Mesenchymal stem cell (in vitro differentiated cells and primary cell): ENCODE measurements around the gene AHCYL2.
"Not testable (repeated sequence)": the region's sequence is repeated elsewhere in the genome, so short reads cannot be mapped to it uniquely, and the experiment has no call there.

ENCODE experiments used
- DNase-seq: peaks from one replicate; pipeline ENCODE4 v3.0.0-alpha.2; 2013
- H2AFZ ChIP-seq: one replicate; pipeline ENCODE4 v1.6.1; 2013; ENCODE audit warnings: low read depth, mild to moderate bottlenecking, control low read depth, inconsistent platforms, low read length, moderate library complexity
- H2AK5ac ChIP-seq: 2 replicates; pipeline ENCODE4 v1.6.1; 2013; ENCODE audit warnings: low read length, moderate library complexity, mild to moderate bottlenecking, inconsistent platforms; ENCODE audit not compliant: severe bottlenecking
- H2BK120ac ChIP-seq: one replicate; pipeline ENCODE4 v1.6.1; 2013; ENCODE audit warnings: low read depth, mild to moderate bottlenecking, inconsistent platforms, low read length, moderate library complexity
- H2BK12ac ChIP-seq, 2 experiments: one replicate each; pipeline ENCODE4 v1.6.1; 2013; ENCODE audit warnings: inconsistent platforms in 2 of 2, low read length in 2 of 2, mild to moderate bottlenecking in 2 of 2, moderate library complexity in 2 of 2, control low read depth in 1 of 2
- H2BK15ac ChIP-seq: one replicate; pipeline ENCODE4 v1.6.1; 2013; ENCODE audit warnings: mild to moderate bottlenecking, low read depth, inconsistent platforms; ENCODE audit not compliant: poor library complexity, severe bottlenecking
- H2BK5ac ChIP-seq: 2 replicates; pipeline ENCODE4 v1.6.1; 2013; ENCODE audit warnings: low read depth, mild to moderate bottlenecking, low read length, control low read depth, inconsistent platforms; ENCODE audit not compliant: poor library complexity, severe bottlenecking
- H3K14ac ChIP-seq, 2 experiments: one replicate each; pipeline ENCODE4 v1.6.1; 2013; ENCODE audit warnings: inconsistent platforms in 2 of 2, low read length in 2 of 2, control low read depth in 1 of 2, mild to moderate bottlenecking in 1 of 2, moderate library complexity in 1 of 2
- H3K18ac ChIP-seq, 2 experiments: one replicate each; pipeline ENCODE4 v1.6.1; 2013; ENCODE audit warnings: inconsistent platforms in 2 of 2, low read length in 2 of 2, control low read depth in 1 of 2, low read depth in 1 of 2, mild to moderate bottlenecking in 1 of 2
- H3K23ac ChIP-seq, 2 experiments: one replicate each; pipeline ENCODE4 v1.6.1; 2013; ENCODE audit warnings: inconsistent platforms in 2 of 2, low read length in 2 of 2, mild to moderate bottlenecking in 2 of 2, moderate library complexity in 2 of 2, control low read depth in 1 of 2
- H3K27ac ChIP-seq: 2 replicates; pipeline ENCODE4 v1.5.1; 2013; ENCODE audit warnings: mild to moderate bottlenecking, moderate library complexity, low read length, control low read depth, inconsistent platforms; ENCODE audit not compliant: poor library complexity, severe bottlenecking
- H3K27me3 ChIP-seq, 2 experiments: 2 replicates each; pipeline versions ENCODE4 v1.6.1 to v1.7.0; 2013; ENCODE audit warnings: low read length in 2 of 2, mild to moderate bottlenecking in 2 of 2, moderate library complexity in 2 of 2, control low read depth in 1 of 2, inconsistent platforms in 1 of 2; ENCODE audit not compliant: control insufficient read depth in 1 of 2, insufficient read depth in 1 of 2
- H3K36me3 ChIP-seq, 2 experiments: 2 replicates each; pipeline versions ENCODE4 v1.6.1 to v1.7.0; 2013; ENCODE audit warnings: low read length in 2 of 2, control low read depth in 1 of 2, inconsistent platforms in 1 of 2, low read depth in 1 of 2, mild to moderate bottlenecking in 1 of 2; ENCODE audit not compliant: insufficient read depth in 2 of 2, control insufficient read depth in 1 of 2
- H3K4ac ChIP-seq, 2 experiments: one replicate each; pipeline ENCODE4 v1.6.1; 2013; ENCODE audit warnings: inconsistent platforms in 2 of 2, low read length in 2 of 2, mild to moderate bottlenecking in 2 of 2, moderate library complexity in 2 of 2, control low read depth in 1 of 2, low read depth in 1 of 2
- H3K4me1 ChIP-seq: 2 replicates; pipeline ENCODE4 v1.6.1; 2013; ENCODE audit warnings: low read depth, low read length, control low read depth; ENCODE audit not compliant: control insufficient read depth, insufficient read depth
- H3K4me2 ChIP-seq: 2 replicates; pipeline ENCODE4 v1.6.1; 2013; ENCODE audit warnings: low read length, mild to moderate bottlenecking, inconsistent platforms; ENCODE audit not compliant: poor library complexity, severe bottlenecking
- H3K4me3 ChIP-seq, 2 experiments: 2 replicates each; pipeline versions ENCODE4 v1.5.1 to v1.7.0; 2013; ENCODE audit warnings: low read length in 2 of 2, mild to moderate bottlenecking in 2 of 2, control low read depth in 1 of 2, low read depth in 1 of 2; ENCODE audit not compliant: insufficient read depth in 1 of 2
- H3K79me1 ChIP-seq: replicated peaks from 2 replicates; pipeline ENCODE4 v1.6.1; 2013; ENCODE audit warnings: mild to moderate bottlenecking, control low read depth, low read length, inconsistent platforms; ENCODE audit not compliant: poor library complexity, severe bottlenecking
- H3K9ac ChIP-seq: 2 replicates; pipeline ENCODE4 v1.7.0; 2013; ENCODE audit warnings: mild to moderate bottlenecking, low read length, moderate library complexity
- H3K9me3 ChIP-seq: 2 replicates; pipeline ENCODE4 v1.7.0; 2013; ENCODE audit warnings: mild to moderate bottlenecking, low read length; ENCODE audit not compliant: control insufficient read depth
- H4K8ac ChIP-seq: one replicate; pipeline ENCODE4 v1.6.1; 2013; ENCODE audit warnings: inconsistent platforms, mild to moderate bottlenecking, low read length, moderate library complexity
- H4K91ac ChIP-seq: one replicate; pipeline ENCODE4 v1.6.1; 2013; ENCODE audit warnings: mild to moderate bottlenecking, low read length, inconsistent platforms
- WGBS: methylation state at CpG from one replicate; pipeline ENCODE4 v1.1.7; 2013; ENCODE audit warnings: mixed read lengths; 5-methylcytosine and 5-hydroxymethylcytosine counted together

The AHCYL2 gene

DNA sequence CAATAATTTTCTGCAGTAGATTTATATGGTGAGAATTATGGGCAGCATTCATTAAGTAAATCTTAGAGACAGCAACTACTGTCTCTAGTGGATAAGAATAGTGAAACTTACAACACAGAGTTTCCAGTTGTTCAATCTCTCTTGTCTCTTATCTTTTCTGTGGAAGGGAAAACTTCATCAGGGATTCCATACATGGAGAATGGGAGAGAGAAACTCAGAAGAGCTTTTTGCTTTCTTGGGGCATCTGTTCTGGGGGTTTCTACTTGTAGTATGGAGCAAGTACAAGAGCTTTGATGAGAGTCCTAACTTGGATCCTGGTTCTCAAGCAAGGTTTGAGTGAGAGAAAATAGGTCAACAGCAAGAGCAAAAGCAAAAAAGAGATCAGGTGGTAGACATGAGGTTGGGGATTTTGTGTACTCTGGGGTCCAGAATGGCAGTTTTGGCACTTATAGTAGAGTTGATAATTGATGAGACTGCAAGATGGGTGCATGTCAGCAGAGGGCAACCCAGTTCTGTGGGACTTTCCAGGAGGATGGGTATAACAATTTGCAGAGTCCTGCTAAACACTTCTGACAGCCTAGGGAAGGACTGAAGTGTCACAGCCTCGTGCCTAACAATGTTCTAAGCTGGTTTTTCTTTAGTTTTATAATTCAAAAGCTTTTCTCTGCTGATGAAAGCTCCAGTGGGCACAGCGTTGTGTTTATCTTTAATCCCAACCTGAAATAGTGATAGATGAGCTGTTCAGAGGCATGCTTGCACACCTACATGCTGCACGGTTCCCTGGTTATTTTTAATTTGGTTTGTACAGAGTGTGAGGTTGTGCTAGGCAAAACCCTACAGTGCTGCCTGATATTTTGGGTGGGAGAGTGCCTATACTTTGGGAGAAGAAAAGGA is 177.4 kb downstream of the AHCYL2 start:
- Histone ChIP-seq H3K18ac (no peak overlapping the region), H4K91ac (no peak overlapping the region), H2AK5ac (no peak overlapping the region), H2BK120ac (no peak overlapping the region), H2BK12ac (no peak overlapping the region), H2BK5ac (no peak overlapping the region), H4K8ac (no peak overlapping the region), H3K23ac (no peak overlapping the region), H3K4ac (no peak overlapping the region), H2BK15ac (no peak overlapping the region), H3K27me3 (no peaks in the 10 kb centered on the region), H3K79me1 (no peaks in the 10 kb centered on the region), H3K4me2 (no peak overlapping the region), H2AFZ (no peak overlapping the region), H3K14ac (no peak overlapping the region), H3K27ac (no peak overlapping the region), H3K9ac (no peak overlapping the region), H3K9me3 (no peaks in the 10 kb centered on the region), H3K36me3 (peaks cover 0 to 17% of the 10 kb centered on the region in 2 experiments), H3K4me1 (peaks cover 2% of the 10 kb centered on the region), H3K4me3 (no peak overlapping the region)
- WGBS: 88% methylated on average over 3 of the region's 3 CpGs
- DNase-seq: peak; percentile 11

DNA sequence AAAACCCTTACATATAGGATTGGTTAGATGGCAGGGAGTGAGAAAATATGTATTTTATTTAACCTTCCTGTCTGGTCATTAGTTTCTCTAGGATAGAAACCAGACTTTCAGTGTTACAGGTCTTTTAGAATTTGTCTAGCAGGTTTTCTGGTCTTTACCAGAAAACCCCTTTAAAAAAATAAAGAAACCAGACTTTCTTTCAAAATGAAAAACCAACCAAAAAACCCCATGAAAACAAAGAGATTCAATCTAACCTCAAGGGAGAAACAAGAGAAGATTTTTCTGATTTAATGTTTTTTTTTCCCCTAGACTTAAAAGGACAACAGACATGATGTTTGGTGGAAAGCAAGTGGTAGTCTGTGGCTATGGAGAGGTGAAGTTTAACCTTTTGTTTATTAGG is 180.7 kb downstream of the AHCYL2 start:
- Histone ChIP-seq H2BK15ac (no peak overlapping the region), H3K27ac (no peak overlapping the region), H3K4me3 (no peak overlapping the region), H4K91ac (no peak overlapping the region), H3K4ac (no peak overlapping the region), H4K8ac (no peak overlapping the region), H2BK120ac (no peak overlapping the region), H3K36me3 (peaks cover 0 to 19% of the 10 kb centered on the region in 2 experiments), H3K4me2 (no peak overlapping the region), H2BK12ac (no peak overlapping the region), H2AFZ (no peak overlapping the region), H3K18ac (no peak overlapping the region), H3K79me1 (no peaks in the 10 kb centered on the region), H3K27me3 (no peaks in the 10 kb centered on the region), H3K14ac (no peak overlapping the region), H2AK5ac (no peak overlapping the region), H3K23ac (no peak overlapping the region), H2BK5ac (no peak overlapping the region), H3K4me1 (peaks cover 2% of the 10 kb centered on the region), H3K9me3 (no peaks in the 10 kb centered on the region), H3K9ac (no peak overlapping the region)
- DNase-seq: no peak

DNA sequence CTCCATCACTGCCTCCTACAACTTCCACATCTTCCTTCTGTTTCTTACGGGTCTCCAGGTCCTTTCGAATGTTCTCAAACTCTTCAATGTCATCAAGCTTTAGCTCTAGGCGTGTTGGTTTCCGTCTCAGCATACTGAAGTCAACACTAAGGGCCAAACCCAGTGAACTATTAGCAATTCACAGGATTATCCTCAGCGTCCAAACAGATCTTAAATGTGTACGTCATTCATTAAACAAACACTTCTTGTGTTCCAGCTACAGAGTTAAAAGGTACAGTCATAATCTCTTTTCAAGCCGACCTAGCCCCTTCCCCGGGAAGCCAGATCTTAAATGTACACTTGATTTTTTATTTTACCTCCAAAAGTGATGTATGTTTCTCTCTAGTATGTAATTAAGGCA is 185.4 kb downstream of the AHCYL2 start:
- H3K4me2 ChIP-seq, H3K27me3 ChIP-seq, DNase-seq, H3K4ac ChIP-seq, H3K14ac ChIP-seq, H3K18ac ChIP-seq, H3K27ac ChIP-seq, H2AFZ ChIP-seq, H2BK12ac ChIP-seq, H3K4me1 ChIP-seq, H2AK5ac ChIP-seq, H4K8ac ChIP-seq, H3K9ac ChIP-seq, H3K9me3 ChIP-seq, H4K91ac ChIP-seq, H3K4me3 ChIP-seq, H3K23ac ChIP-seq, H2BK5ac ChIP-seq, H2BK120ac ChIP-seq, H3K79me1 ChIP-seq, H2BK15ac ChIP-seq: not testable (repeated sequence)
- WGBS: 97% methylated on average over 8 of the region's 8 CpGs
- peaks cover 0 to 26% of the 10 kb centered on the region in 2 experiments for H3K36me3 ChIP-seq

DNA sequence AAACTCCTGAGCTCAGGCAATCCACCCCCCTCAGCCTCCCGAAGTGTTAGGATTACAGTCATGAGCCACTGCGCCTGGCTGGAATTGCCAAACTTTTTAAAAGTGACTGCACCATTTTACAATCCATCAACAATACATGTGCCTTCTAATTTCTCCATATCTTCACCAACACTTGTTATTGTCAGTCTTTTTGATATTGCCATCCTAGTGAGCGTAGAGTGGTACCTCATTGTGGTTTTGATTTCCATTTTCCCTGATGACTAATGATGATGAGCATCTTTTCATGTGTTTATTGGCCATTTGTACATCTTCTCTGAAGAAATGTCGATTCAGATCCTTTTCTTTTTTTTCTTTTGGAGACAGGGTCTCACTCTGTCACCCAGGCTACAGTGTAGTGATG is 187.7 kb downstream of the AHCYL2 start:
- Histone ChIP-seq H3K14ac (no peak overlapping the region), H2AK5ac (no peak overlapping the region), H3K4ac (no peak overlapping the region), H3K27ac (no peak overlapping the region), H3K36me3 (peaks cover 0 to 15% of the 10 kb centered on the region in 2 experiments), H3K23ac (no peak overlapping the region), H2AFZ (no peak overlapping the region), H3K4me1 (no peaks in the 10 kb centered on the region), H2BK12ac (no peak overlapping the region), H3K4me2 (no peak overlapping the region), H3K27me3 (no peaks in the 10 kb centered on the region), H3K18ac (no peak overlapping the region), H2BK15ac (no peak overlapping the region), H3K9me3 (peaks cover 3% of the 10 kb centered on the region), H3K4me3 (no peak overlapping the region), H3K79me1 (no peaks in the 10 kb centered on the region), H4K8ac (no peak overlapping the region), H4K91ac (no peak overlapping the region), H2BK120ac (no peak overlapping the region), H3K9ac (no peak overlapping the region), H2BK5ac (no peak overlapping the region)
- WGBS: 100% methylated on average over 4 of the region's 4 CpGs
- no peak for DNase-seq
